Measurements from ENCODE around the gene DOK5. TPM values are rescaled to one million over a fixed set of nuclear protein-coding genes. Genes with fewer than 3 reads are reported as not detected.
"Not testable (repeated sequence)": the region's sequence is repeated elsewhere in the genome, so short reads cannot be mapped to it uniquely, and the experiment has no call there.

The DOK5 gene
- total RNA-seq, 6 experiments from 2014 or later, result 0.14 TPM; not detected in 5

- peaks cover 11% of the 10 kb centered on the region; the same call in 1 of the 2 replicates for H3K9me3 Mint-ChIP-seq
- peaks cover 9% of the 10 kb centered on the region; the same call in 1 of the 2 replicates for H3K27me3 Mint-ChIP-seq (ENCODE audit: insufficient read depth)
- H3K36me3 Mint-ChIP-seq (ENCODE audit: low read depth), result no peaks in the 10 kb centered on the region
- no peak for DNase-seq
- no peak overlapping the region for H3K4me3 Mint-ChIP-seq
- no peak for TF ChIP-seq CTCF (IDR thresholded peaks at IDR 0.05)
- H3K27ac Mint-ChIP-seq, result no peak overlapping the region
- no peaks in the 10 kb centered on the region for H3K4me1 Mint-ChIP-seq (ENCODE audit: low read depth)
Observed at GRCh38 chr20:54434196-54434595, 41.2 kb upstream of the DOK5 start.

- no peak for DNase-seq
- Mint-ChIP-seq H3K27me3 (ENCODE audit: insufficient read depth) (peaks cover 6% of the 10 kb centered on the region; the same call in 1 of the 2 replicates), H3K4me3 (no peak overlapping the region), H3K9me3 (peaks cover 8% of the 10 kb centered on the region; the same call in 1 of the 2 replicates), H3K36me3 (ENCODE audit: low read depth) (no peaks in the 10 kb centered on the region), H3K27ac (no peak overlapping the region), H3K4me1 (ENCODE audit: low read depth) (no peaks in the 10 kb centered on the region)
- TF ChIP-seq CTCF (IDR thresholded peaks at IDR 0.05), result no peak
Observed at GRCh38 chr20:54435015-54435414, 40.4 kb upstream of the DOK5 start.

- H3K9me3 Mint-ChIP-seq; DNase-seq; H3K36me3 Mint-ChIP-seq (ENCODE audit: low read depth); H3K27ac Mint-ChIP-seq; H3K4me3 Mint-ChIP-seq; H3K27me3 Mint-ChIP-seq (ENCODE audit: insufficient read depth); H3K4me1 Mint-ChIP-seq (ENCODE audit: low read depth): not testable (repeated sequence)
Observed at GRCh38 chr20:54436410-54436809, 39.0 kb upstream of the DOK5 start.

- Mint-ChIP-seq H3K4me3 (no peak overlapping the region), H3K27ac (no peak overlapping the region), H3K27me3 (ENCODE audit: insufficient read depth) (peaks cover 6% of the 10 kb centered on the region; the same call in 1 of the 2 replicates), H3K9me3 (peaks cover 8% of the 10 kb centered on the region; the same call in 1 of the 2 replicates), H3K36me3 (ENCODE audit: low read depth) (no peaks in the 10 kb centered on the region), H3K4me1 (ENCODE audit: low read depth) (no peaks in the 10 kb centered on the region)
- no peak for DNase-seq
- TF ChIP-seq CTCF (IDR thresholded peaks at IDR 0.05), result no peak
Observed at GRCh38 chr20:54438166-54438565, 37.2 kb upstream of the DOK5 start.

- no peaks in the 10 kb centered on the region for H3K27me3 Mint-ChIP-seq (ENCODE audit: insufficient read depth)
- H3K36me3 Mint-ChIP-seq (ENCODE audit: low read depth), result no peaks in the 10 kb centered on the region
- TF ChIP-seq CTCF (IDR thresholded peaks at IDR 0.05), result no peak
- no peak overlapping the region for H3K4me3 Mint-ChIP-seq
- peaks cover 12% of the 10 kb centered on the region for H3K9me3 Mint-ChIP-seq
- DNase-seq, result no peak
- H3K27ac Mint-ChIP-seq, result no peak overlapping the region
- H3K4me1 Mint-ChIP-seq (ENCODE audit: low read depth), result no peaks in the 10 kb centered on the region
Observed at GRCh38 chr20:54450207-54450606, 25.2 kb upstream of the DOK5 start.

- H3K27me3 Mint-ChIP-seq (ENCODE audit: insufficient read depth), result no peaks in the 10 kb centered on the region
- no peak for DNase-seq
- H3K9me3 Mint-ChIP-seq, result peaks cover 12% of the 10 kb centered on the region
- no peak overlapping the region for H3K4me3 Mint-ChIP-seq
- H3K27ac Mint-ChIP-seq, result no peak overlapping the region
- no peaks in the 10 kb centered on the region for H3K4me1 Mint-ChIP-seq (ENCODE audit: low read depth)
- no peaks in the 10 kb centered on the region for H3K36me3 Mint-ChIP-seq (ENCODE audit: low read depth)
- no peak for TF ChIP-seq CTCF (IDR thresholded peaks at IDR 0.05)
Observed at GRCh38 chr20:54451171-54451570, 24.2 kb upstream of the DOK5 start.
